ENCODE results near the gene SVIP.

- TF ChIP-seq EZH2 (IDR thresholded peaks at IDR 0.05; ENCODE audit: borderline replicate concordance), result no peak
- TF ChIP-seq, protein P1, sequence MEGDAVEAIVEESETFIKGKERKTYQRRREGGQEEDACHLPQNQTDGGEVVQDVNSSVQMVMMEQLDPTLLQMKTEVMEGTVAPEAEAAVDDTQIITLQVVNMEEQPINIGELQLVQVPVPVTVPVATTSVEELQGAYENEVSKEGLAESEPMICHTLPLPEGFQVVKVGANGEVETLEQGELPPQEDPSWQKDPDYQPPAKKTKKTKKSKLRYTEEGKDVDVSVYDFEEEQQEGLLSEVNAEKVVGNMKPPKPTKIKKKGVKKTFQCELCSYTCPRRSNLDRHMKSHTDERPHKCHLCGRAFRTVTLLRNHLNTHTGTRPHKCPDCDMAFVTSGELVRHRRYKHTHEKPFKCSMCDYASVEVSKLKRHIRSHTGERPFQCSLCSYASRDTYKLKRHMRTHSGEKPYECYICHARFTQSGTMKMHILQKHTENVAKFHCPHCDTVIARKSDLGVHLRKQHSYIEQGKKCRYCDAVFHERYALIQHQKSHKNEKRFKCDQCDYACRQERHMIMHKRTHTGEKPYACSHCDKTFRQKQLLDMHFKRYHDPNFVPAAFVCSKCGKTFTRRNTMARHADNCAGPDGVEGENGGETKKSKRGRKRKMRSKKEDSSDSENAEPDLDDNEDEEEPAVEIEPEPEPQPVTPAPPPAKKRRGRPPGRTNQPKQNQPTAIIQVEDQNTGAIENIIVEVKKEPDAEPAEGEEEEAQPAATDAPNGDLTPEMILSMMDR (IDR thresholded peaks at IDR 0.05; ENCODE audit: poor library complexity), result no peak
Measured at GRCh38 chr11:22780952-22781593, 48.5 kb downstream of the SVIP start.
